ENCODE data around the gene SPECC1.
"Not testable (repeated sequence)": the region's sequence is repeated elsewhere in the genome, so short reads cannot be mapped to it uniquely, and the experiment has no call there.

SPECC1 gene

GRCh38 chr17:20246692-20247091 is 237.5 kb downstream of the SPECC1 start:
- DNase-seq, result no peak

- DNase-seq, result no peak
Observed at GRCh38 chr17:20253323-20253722, 244.2 kb downstream of the SPECC1 start.

- no peak for DNase-seq
Observed at GRCh38 chr17:20254541-20254940, 245.4 kb downstream of the SPECC1 start.

GRCh38 chr17:20256144-20256543 is 247.0 kb downstream of the SPECC1 start:
- DNase-seq, result no peak

- no peak for DNase-seq
Observed at GRCh38 chr17:20257008-20257407, 247.8 kb downstream of the SPECC1 start.

- no peak for DNase-seq
Observed at GRCh38 chr17:20257798-20258197, 248.6 kb downstream of the SPECC1 start.

- no peak for DNase-seq
Observed at GRCh38 chr17:20259668-20260067, 250.5 kb downstream of the SPECC1 start.

- DNase-seq, result no peak
Observed at GRCh38 chr17:20260268-20260667, 251.1 kb downstream of the SPECC1 start.

GRCh38 chr17:20262226-20263114 is 253.3 kb downstream of the SPECC1 start:
- no peak for DNase-seq

- DNase-seq, result not testable (repeated sequence)
Observed at GRCh38 chr17:20263115-20263433, 253.9 kb downstream of the SPECC1 start.

GRCh38 chr17:20263595-20263994 is 254.4 kb downstream of the SPECC1 start:
- DNase-seq, result peak; percentile 1

- DNase-seq, result no peak
Observed at GRCh38 chr17:20264996-20265395, 255.8 kb downstream of the SPECC1 start.

- peak; percentile 28 for DNase-seq
Observed at GRCh38 chr17:20266806-20267458, 257.8 kb downstream of the SPECC1 start.

GRCh38 chr17:20267459-20267842 is 258.3 kb downstream of the SPECC1 start:
- DNase-seq, result no peak

- DNase-seq, result no peak
Observed at GRCh38 chr17:20270369-20270768, 261.2 kb downstream of the SPECC1 start.

GRCh38 chr17:20271011-20271610 is 262.0 kb downstream of the SPECC1 start:
- DNase-seq, result no peak

GRCh38 chr17:20273741-20274500 is 264.8 kb downstream of the SPECC1 start:
- no peak for DNase-seq

GRCh38 chr17:20275653-20276052 is 266.5 kb downstream of the SPECC1 start:
- no peak for DNase-seq

- DNase-seq, result no peak
Observed at GRCh38 chr17:20276421-20276820, 267.3 kb downstream of the SPECC1 start.

GRCh38 chr17:20278805-20279204 is 269.6 kb downstream of the SPECC1 start:
- DNase-seq, result no peak

- no peak for DNase-seq
Observed at GRCh38 chr17:20279631-20280030, 270.5 kb downstream of the SPECC1 start.

GRCh38 chr17:20280051-20280450 is 270.9 kb downstream of the SPECC1 start:
- no peak for DNase-seq

- no peak for DNase-seq
Observed at GRCh38 chr17:20280851-20281250, 271.7 kb downstream of the SPECC1 start.

Data from NCI-H2029 treated with DMSO at 0.1 percent for 48 hours (cell line).